Measurements from ENCODE around the gene CASP2.

Gene CASP2

GRCh38 chr7:143341842-143342241 lies 53.7 kb downstream of the CASP2 start:
- no peak for DNase-seq

- no peak for DNase-seq
Observed at GRCh38 chr7:143343596-143343995, 55.4 kb downstream of the CASP2 start.

GRCh38 chr7:143345428-143345900 lies 57.3 kb downstream of the CASP2 start:
- DNase-seq, result peak; percentile 75

GRCh38 chr7:143346018-143346417 lies 57.9 kb downstream of the CASP2 start:
- DNase-seq, result no peak

- no peak for DNase-seq
Observed at GRCh38 chr7:143347950-143348349, 59.8 kb downstream of the CASP2 start.

- no peak for DNase-seq
Observed at GRCh38 chr7:143351060-143351459, 62.9 kb downstream of the CASP2 start.

- no peak for DNase-seq
Observed at GRCh38 chr7:143351574-143351973, 63.4 kb downstream of the CASP2 start.

GRCh38 chr7:143352531-143353002 lies 64.4 kb downstream of the CASP2 start:
- no peak for DNase-seq

GRCh38 chr7:143354376-143354775 lies 66.2 kb downstream of the CASP2 start:
- DNase-seq, result no peak

GRCh38 chr7:143354965-143355364 lies 66.8 kb downstream of the CASP2 start:
- no peak for DNase-seq

GRCh38 chr7:143355450-143356385 lies 67.6 kb downstream of the CASP2 start:
- DNase-seq, result no peak

GRCh38 chr7:143356414-143357050 lies 68.4 kb downstream of the CASP2 start:
- no peak for DNase-seq

Data from CD4-positive, alpha-beta T cell treated with Interleukin-6 for 4 hours (primary cell).